Measurements from ENCODE around the gene SCAMP3.
"Not testable (repeated sequence)": the region's sequence is repeated elsewhere in the genome, so short reads cannot be mapped to it uniquely, and the experiment has no call there.

SCAMP3 gene

DNA sequence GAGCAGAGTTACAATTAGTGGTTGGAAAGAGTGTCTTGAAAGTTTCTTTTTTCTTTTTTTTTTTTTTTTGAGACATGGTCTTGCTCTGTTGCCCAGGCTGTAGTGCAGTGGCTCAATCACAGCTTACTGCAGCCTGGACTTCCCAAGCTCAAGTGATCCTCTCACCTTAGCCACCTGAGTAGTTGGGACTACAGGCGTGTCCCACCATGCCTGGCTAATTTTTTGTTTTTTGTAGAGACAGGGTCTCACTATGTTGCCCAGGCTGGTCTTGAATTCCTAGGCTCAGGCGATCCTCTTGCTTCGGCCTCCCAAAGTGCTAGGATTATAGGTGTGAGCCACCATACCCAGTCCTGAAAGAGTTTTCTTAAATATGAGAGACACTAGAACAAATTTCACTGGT is 15.4 kb downstream of the SCAMP3 start:
- not testable (repeated sequence) for DNase-seq; H2BK5ac ChIP-seq (ENCODE audit: low read depth, low read length, poor library complexity, severe bottlenecking); H3K4ac ChIP-seq (ENCODE audit: low read depth in 1 of 2, low read length in 2 of 2); H3K4me3 ChIP-seq (ENCODE audit: insufficient read depth in 1 of 2, low read depth in 1 of 2, low read length in 2 of 2); H3K79me1 ChIP-seq (replicated peaks; ENCODE audit: low read length, poor library complexity, severe bottlenecking); H3K9ac ChIP-seq (ENCODE audit: low read length); H2AK5ac ChIP-seq (ENCODE audit: low read length, severe bottlenecking); H4K91ac ChIP-seq (ENCODE audit: low read length); H3K27ac ChIP-seq (ENCODE audit: low read length, poor library complexity, severe bottlenecking); H3K18ac ChIP-seq (ENCODE audit: low read depth in 1 of 2, low read length in 2 of 2); H3K9me3 ChIP-seq (ENCODE audit: control insufficient read depth, low read length); H3K4me2 ChIP-seq (ENCODE audit: low read length, poor library complexity, severe bottlenecking); H2BK12ac ChIP-seq (ENCODE audit: low read length in 2 of 2); H3K14ac ChIP-seq (ENCODE audit: low read length in 2 of 2); H2AFZ ChIP-seq (ENCODE audit: low read depth, low read length); H2BK120ac ChIP-seq (ENCODE audit: low read depth, low read length); H2BK15ac ChIP-seq (ENCODE audit: low read depth, poor library complexity, severe bottlenecking); H3K23ac ChIP-seq (ENCODE audit: low read length in 2 of 2); H3K27me3 ChIP-seq (ENCODE audit: control insufficient read depth in 1 of 2, insufficient read depth in 1 of 2, low read length in 2 of 2); H4K8ac ChIP-seq (ENCODE audit: low read length)
- Histone ChIP-seq H3K36me3 (ENCODE audit: control insufficient read depth in 1 of 2, insufficient read depth in 2 of 2, low read depth in 1 of 2, low read length in 2 of 2) (peaks cover 41 to 43% of the 10 kb centered on the region in 2 experiments), H3K4me1 (ENCODE audit: control insufficient read depth, insufficient read depth, low read depth, low read length) (peaks cover 13% of the 10 kb centered on the region)
- 97% methylated on average over 3 of the region's 3 CpGs for WGBS

- H2BK12ac ChIP-seq (ENCODE audit: low read length in 2 of 2), result no peak overlapping the region
- H3K4me2 ChIP-seq (ENCODE audit: low read length, poor library complexity, severe bottlenecking), result peak overlapping the region; percentile 73
- peaks cover 1% of the 10 kb centered on the region for H3K79me1 ChIP-seq (replicated peaks; ENCODE audit: low read length, poor library complexity, severe bottlenecking)
- peak overlapping the region; percentile 30 for H2AFZ ChIP-seq (ENCODE audit: low read depth, low read length)
- peak overlapping the region; percentile 91 for H4K8ac ChIP-seq (ENCODE audit: low read length)
- H3K23ac ChIP-seq (ENCODE audit: low read length in 2 of 2), result no peak overlapping the region
- no peak overlapping the region for H2BK15ac ChIP-seq (ENCODE audit: low read depth, poor library complexity, severe bottlenecking)
- H2BK120ac ChIP-seq (ENCODE audit: low read depth, low read length), result no peak overlapping the region
- peaks cover 29 to 35% of the 10 kb centered on the region in 2 experiments for H3K36me3 ChIP-seq (ENCODE audit: control insufficient read depth in 1 of 2, insufficient read depth in 2 of 2, low read depth in 1 of 2, low read length in 2 of 2)
- H2BK5ac ChIP-seq (ENCODE audit: low read depth, low read length, poor library complexity, severe bottlenecking), result no peak overlapping the region
- peak overlapping the region; percentile 75 for H4K91ac ChIP-seq (ENCODE audit: low read length)
- no peak overlapping the region for H3K14ac ChIP-seq (ENCODE audit: low read length in 2 of 2)
- H3K9me3 ChIP-seq (ENCODE audit: control insufficient read depth, low read length), result no peaks in the 10 kb centered on the region
- peak overlapping the region; percentile 69 for H3K27ac ChIP-seq (ENCODE audit: low read length, poor library complexity, severe bottlenecking)
- H3K18ac ChIP-seq (ENCODE audit: low read depth in 1 of 2, low read length in 2 of 2), result peak overlapping the region; percentile 42 to 67
- H3K9ac ChIP-seq (ENCODE audit: low read length), result peak overlapping the region; percentile 91
- H3K27me3 ChIP-seq (ENCODE audit: control insufficient read depth in 1 of 2, insufficient read depth in 1 of 2, low read length in 2 of 2), result no peaks in the 10 kb centered on the region
- H2AK5ac ChIP-seq (ENCODE audit: low read length, severe bottlenecking), result no peak overlapping the region
- peak overlapping the region in 1 of 2 experiments; percentile 29 for H3K4ac ChIP-seq (ENCODE audit: low read depth in 1 of 2, low read length in 2 of 2)
- H3K4me3 ChIP-seq (ENCODE audit: insufficient read depth in 1 of 2, low read depth in 1 of 2, low read length in 2 of 2), result peak overlapping the region; percentile 50 to 79
- no peak for DNase-seq
- WGBS, result 74% methylated on average over 5 of the region's 8 CpGs
- H3K4me1 ChIP-seq (ENCODE audit: control insufficient read depth, insufficient read depth, low read depth, low read length), result peaks cover 9% of the 10 kb centered on the region
Observed at GRCh38 chr1:155245163-155245524, 17.0 kb downstream of the SCAMP3 start.

DNA sequence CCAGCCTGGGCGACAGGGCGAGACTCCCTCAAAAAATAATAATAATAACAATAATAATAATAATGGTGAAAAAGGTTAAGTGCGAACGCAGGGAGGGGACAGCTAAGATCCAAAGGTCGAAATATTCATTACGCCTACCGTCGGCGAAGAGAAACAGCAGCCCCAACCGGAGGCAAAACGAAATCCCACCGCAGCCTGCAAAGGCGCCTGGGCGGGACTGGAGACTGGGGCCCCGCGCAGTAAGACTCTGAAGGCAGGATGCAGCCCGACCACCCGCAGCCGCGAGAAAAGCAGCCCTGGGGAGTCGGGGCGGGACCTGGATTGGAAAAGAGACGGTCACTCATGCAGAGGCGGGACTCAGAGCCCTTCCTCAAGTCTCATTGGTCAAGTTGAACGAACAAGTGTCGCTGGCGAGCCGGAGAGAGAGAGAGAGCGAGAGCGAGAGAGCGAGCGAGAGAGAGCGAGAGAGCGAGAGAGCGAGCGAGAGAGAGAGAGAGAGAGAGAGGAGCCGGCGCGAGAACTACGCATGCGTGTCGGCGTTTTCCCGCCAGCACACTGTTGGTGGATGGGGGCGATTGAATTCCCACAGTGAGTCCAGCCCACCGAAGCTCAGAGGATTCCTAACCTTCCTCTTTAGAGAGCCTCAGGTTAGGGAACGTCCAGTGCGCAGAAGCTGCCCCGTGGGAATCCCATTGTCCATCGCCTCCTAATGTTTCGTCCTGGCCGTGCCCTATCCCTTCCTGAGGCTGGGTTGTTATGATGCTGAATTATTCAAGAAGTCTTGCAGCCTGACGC is 17.6 kb downstream of the SCAMP3 start:
- peak; percentile 100 for DNase-seq
- Histone ChIP-seq H2BK5ac (ENCODE audit: low read depth, low read length, poor library complexity, severe bottlenecking) (no peak overlapping the region), H3K27me3 (ENCODE audit: control insufficient read depth in 1 of 2, insufficient read depth in 1 of 2, low read length in 2 of 2) (no peaks in the 10 kb centered on the region), H3K36me3 (ENCODE audit: control insufficient read depth in 1 of 2, insufficient read depth in 2 of 2, low read depth in 1 of 2, low read length in 2 of 2) (peaks cover 29 to 35% of the 10 kb centered on the region in 2 experiments), H2AFZ (ENCODE audit: low read depth, low read length) (peak overlapping the region; percentile 30), H3K4me3 (ENCODE audit: insufficient read depth in 1 of 2, low read depth in 1 of 2, low read length in 2 of 2) (peak overlapping the region; percentile 60 to 79), H4K91ac (ENCODE audit: low read length) (peak overlapping the region; percentile 75), H3K27ac (ENCODE audit: low read length, poor library complexity, severe bottlenecking) (peak overlapping the region; percentile 75), H2BK120ac (ENCODE audit: low read depth, low read length) (no peak overlapping the region), H3K4ac (ENCODE audit: low read depth in 1 of 2, low read length in 2 of 2) (peak overlapping the region in 1 of 2 experiments; percentile 29), H3K79me1 (replicated peaks; ENCODE audit: low read length, poor library complexity, severe bottlenecking) (peaks cover 1% of the 10 kb centered on the region), H2BK12ac (ENCODE audit: low read length in 2 of 2) (no peak overlapping the region), H3K9ac (ENCODE audit: low read length) (peak overlapping the region; percentile 91), H2AK5ac (ENCODE audit: low read length, severe bottlenecking) (no peak overlapping the region), H3K23ac (ENCODE audit: low read length in 2 of 2) (no peak overlapping the region), H3K14ac (ENCODE audit: low read length in 2 of 2) (no peak overlapping the region), H4K8ac (ENCODE audit: low read length) (peak overlapping the region; percentile 91), H3K4me1 (ENCODE audit: control insufficient read depth, insufficient read depth, low read depth, low read length) (peaks cover 11% of the 10 kb centered on the region), H3K4me2 (ENCODE audit: low read length, poor library complexity, severe bottlenecking) (peak overlapping the region; percentile 73), H2BK15ac (ENCODE audit: low read depth, poor library complexity, severe bottlenecking) (no peak overlapping the region), H3K18ac (ENCODE audit: low read depth in 1 of 2, low read length in 2 of 2) (peak overlapping the region; percentile 42 to 67), H3K9me3 (ENCODE audit: control insufficient read depth, low read length) (no peaks in the 10 kb centered on the region)
- under 1% methylated on average over 36 of the region's 53 CpGs for WGBS

- H2AFZ ChIP-seq (ENCODE audit: low read depth, low read length), result no peak overlapping the region
- no peak overlapping the region for H2BK12ac ChIP-seq (ENCODE audit: low read length in 2 of 2)
- H3K9ac ChIP-seq (ENCODE audit: low read length), result peak overlapping the region; percentile 91
- WGBS, result 86% methylated on average over 3 of the region's 3 CpGs
- no peak overlapping the region for H2BK5ac ChIP-seq (ENCODE audit: low read depth, low read length, poor library complexity, severe bottlenecking)
- no peak overlapping the region for H3K4ac ChIP-seq (ENCODE audit: low read depth in 1 of 2, low read length in 2 of 2)
- H2BK15ac ChIP-seq (ENCODE audit: low read depth, poor library complexity, severe bottlenecking), result no peak overlapping the region
- peaks cover 4% of the 10 kb centered on the region for H3K79me1 ChIP-seq (replicated peaks; ENCODE audit: low read length, poor library complexity, severe bottlenecking)
- H3K18ac ChIP-seq (ENCODE audit: low read depth in 1 of 2, low read length in 2 of 2), result no peak overlapping the region
- no peak overlapping the region for H3K23ac ChIP-seq (ENCODE audit: low read length in 2 of 2)
- H2AK5ac ChIP-seq (ENCODE audit: low read length, severe bottlenecking), result no peak overlapping the region
- no peak overlapping the region for H3K27ac ChIP-seq (ENCODE audit: low read length, poor library complexity, severe bottlenecking)
- no peak overlapping the region for H4K91ac ChIP-seq (ENCODE audit: low read length)
- peaks cover 27 to 31% of the 10 kb centered on the region in 2 experiments for H3K36me3 ChIP-seq (ENCODE audit: control insufficient read depth in 1 of 2, insufficient read depth in 2 of 2, low read depth in 1 of 2, low read length in 2 of 2)
- DNase-seq, result no peak
- H3K14ac ChIP-seq (ENCODE audit: low read length in 2 of 2), result no peak overlapping the region
- H3K4me3 ChIP-seq (ENCODE audit: insufficient read depth in 1 of 2, low read depth in 1 of 2, low read length in 2 of 2), result peak overlapping the region in 1 of 2 experiments; percentile 79
- H3K27me3 ChIP-seq (ENCODE audit: control insufficient read depth in 1 of 2, insufficient read depth in 1 of 2, low read length in 2 of 2), result no peaks in the 10 kb centered on the region
- H3K4me2 ChIP-seq (ENCODE audit: low read length, poor library complexity, severe bottlenecking), result no peak overlapping the region
- H3K4me1 ChIP-seq (ENCODE audit: control insufficient read depth, insufficient read depth, low read depth, low read length), result peaks cover 11% of the 10 kb centered on the region
- H4K8ac ChIP-seq (ENCODE audit: low read length), result no peak overlapping the region
- no peak overlapping the region for H2BK120ac ChIP-seq (ENCODE audit: low read depth, low read length)
- no peaks in the 10 kb centered on the region for H3K9me3 ChIP-seq (ENCODE audit: control insufficient read depth, low read length)
Observed at GRCh38 chr1:155242805-155243358, 19.3 kb downstream of the SCAMP3 start.

Measured in mesenchymal stem cell (in vitro differentiated cells and primary cell).